Vagina (tissue), 2 donors: Measurements from ENCODE around the gene CBR3. TPM values are rescaled to one million over a fixed set of nuclear protein-coding genes. Genes with fewer than 3 reads are reported as not detected.

Source experiments
- DNase-seq, 2 donors: peaks; one replicate each; pipeline ENCODE4 v3.0.0-alpha.2; 2017; ENCODE audit errors: extremely low spot score in 2 of 2
- H3K27ac ChIP-seq: fragments of 200-600 bp; sonication (generic); one replicate; pipeline ENCODE4 v1.5.1; 2019
- H3K27me3 ChIP-seq: fragments of 200-600 bp; sonication (generic); one replicate; pipeline ENCODE4 v1.5.1; 2019
- H3K36me3 ChIP-seq, 2 donors: fragments of 200-600 bp; sonication (generic); one replicate each; pipeline ENCODE4 v1.5.1; 2017 to 2019
- H3K4me1 ChIP-seq: fragments of 200-600 bp; sonication (generic); one replicate; pipeline ENCODE4 v1.5.1; 2019
- H3K4me3 ChIP-seq, 2 donors: fragments of 200-600 bp; sonication (generic); 1 replicate in 1 of 2; 2 replicates in 1 of 2; pipeline ENCODE4 v1.5.1; 2016 to 2019
- H3K9me3 ChIP-seq: fragments of 200-600 bp; sonication (generic); one replicate; pipeline ENCODE4 v1.5.1; 2019
- CTCF ChIP-seq, 3 experiments: fragments of 450-650 bp in 2 of 3; fragments of 200-600 bp in 1 of 3; sonication (generic) in 1 of 3; IDR thresholded peaks; one replicate each; pipeline ENCODE4 v1.5.1; 2017 to 2019; ENCODE audit warnings: antibody characterized with exemption in 3 of 3, mild to moderate bottlenecking in 2 of 3, moderate library complexity in 2 of 3
- POLR2A ChIP-seq, 2 donors: fragments of 450-650 bp; IDR thresholded peaks; one replicate each; pipeline ENCODE4 v1.6.1; 2017; ENCODE audit warnings: antibody characterized with exemption in 2 of 2, mild to moderate bottlenecking in 2 of 2, moderate library complexity in 2 of 2
- POLR2AphosphoS5 ChIP-seq, 2 donors: sonication (generic); formaldehyde crosslinking; IDR thresholded peaks; one replicate each; pipeline ENCODE4 v1.9.0; 2017; ENCODE audit warnings: antibody characterized with exemption in 2 of 2, mild to moderate bottlenecking in 2 of 2, low read depth in 1 of 2; ENCODE audit not compliant: insufficient read depth in 1 of 2
- intact Hi-C: fragments of 100-400 bp; cut with DNase I; formaldehyde crosslinking; loops from one replicate; pipeline ENCODE4 v1.15.1; 2023
- total RNA-seq: library from RNA; depleted of rRNA; stranded (reverse); fragments of >200 nt; gene quantifications from one replicate; pipeline ENCODE4 v1.2.3, GENCODE V29; 2016

The CBR3 gene
- total RNA-seq, 1 donor from 2014 or later = 45.2 TPM

- H3K36me3 ChIP-seq = peaks cover 0 to 4% of the 10 kb centered on the region in 2 donors
- H3K9me3 ChIP-seq = no peaks in the 10 kb centered on the region
- H3K27me3 ChIP-seq = no peaks in the 10 kb centered on the region
- H3K27ac ChIP-seq = no peak overlapping the region
- intact Hi-C loops = no loop called here
- TF ChIP-seq POLR2AphosphoS5 (IDR thresholded peaks at IDR 0.05; ENCODE audit: insufficient read depth in 1 of 2, low read depth in 1 of 2) = no peak
- TF ChIP-seq POLR2A (IDR thresholded peaks at IDR 0.05) = no peak
- H3K4me1 ChIP-seq = no peaks in the 10 kb centered on the region
- DNase-seq = no peak
- H3K4me3 ChIP-seq = no peak overlapping the region
Observed at GRCh38 chr21:36175771-36176565, 41.1 kb downstream of the CBR3 start.

DNA sequence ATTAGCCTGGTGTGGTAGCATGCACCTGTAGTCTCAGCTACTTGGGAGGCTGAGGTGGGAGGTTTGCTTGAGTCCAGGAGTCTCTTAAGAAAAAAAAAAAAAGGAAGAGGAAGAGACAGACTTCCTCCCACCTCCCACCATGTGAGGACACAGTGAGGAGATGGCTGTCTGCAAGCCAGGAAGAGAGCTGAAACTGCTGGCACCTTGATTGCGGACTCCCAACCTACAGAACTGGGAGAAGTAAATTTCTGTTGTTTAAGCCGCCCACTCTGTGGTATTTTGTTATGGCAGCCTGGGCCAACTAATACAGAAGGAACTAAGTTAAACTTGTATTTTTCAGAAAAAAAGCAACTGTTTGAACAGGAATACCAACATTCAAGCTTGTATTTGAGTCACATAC is 43.5 kb downstream of the CBR3 start:
- DNase-seq = no peak
- Histone ChIP-seq H3K4me1 (no peaks in the 10 kb centered on the region), H3K27ac (no peak overlapping the region), H3K9me3 (no peaks in the 10 kb centered on the region), H3K27me3 (no peaks in the 10 kb centered on the region), H3K36me3 (peaks cover 0 to 4% of the 10 kb centered on the region in 2 donors), H3K4me3 (no peak overlapping the region)
- intact Hi-C loops = no loop called here
- TF ChIP-seq CTCF (IDR thresholded peaks at IDR 0.05) = no peak
- TF ChIP-seq POLR2AphosphoS5 (IDR thresholded peaks at IDR 0.05; ENCODE audit: insufficient read depth in 1 of 2, low read depth in 1 of 2) = no peak
- no peak for TF ChIP-seq POLR2A (IDR thresholded peaks at IDR 0.05)

- Histone ChIP-seq H3K27me3 (no peaks in the 10 kb centered on the region), H3K36me3 (peaks cover 0 to 4% of the 10 kb centered on the region in 2 donors), H3K9me3 (no peaks in the 10 kb centered on the region), H3K27ac (no peak overlapping the region), H3K4me3 (no peak overlapping the region), H3K4me1 (no peaks in the 10 kb centered on the region)
- DNase-seq = no peak
- TF ChIP-seq POLR2A (IDR thresholded peaks at IDR 0.05) = no peak
- no peak for TF ChIP-seq CTCF (IDR thresholded peaks at IDR 0.05)
- no peak for TF ChIP-seq POLR2AphosphoS5 (IDR thresholded peaks at IDR 0.05; ENCODE audit: insufficient read depth in 1 of 2, low read depth in 1 of 2)
- intact Hi-C loops = no loop called here
Observed at GRCh38 chr21:36179145-36179544, 44.3 kb downstream of the CBR3 start.

DNA sequence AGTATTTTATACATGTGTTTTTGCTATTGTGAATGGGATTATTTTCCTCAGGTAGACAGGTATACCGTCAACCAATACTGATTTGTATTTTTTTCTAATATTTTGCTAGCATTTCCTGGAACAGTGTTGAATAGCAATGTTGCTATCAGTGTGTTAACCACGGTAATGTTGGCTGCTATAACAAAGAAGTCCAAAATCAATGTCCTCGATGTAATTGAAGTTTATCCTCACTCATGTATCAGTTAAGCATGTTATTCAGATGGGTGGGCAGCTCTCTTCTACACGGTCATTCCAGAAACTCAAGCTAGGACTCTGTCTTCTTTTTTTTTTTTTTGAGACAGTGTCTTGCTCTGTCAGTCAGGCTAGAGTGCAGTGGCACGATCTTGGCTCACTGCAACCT is 46.1 kb downstream of the CBR3 start:
- TF ChIP-seq POLR2AphosphoS5 (IDR thresholded peaks at IDR 0.05; ENCODE audit: insufficient read depth in 1 of 2, low read depth in 1 of 2) (no peak), CTCF (IDR thresholded peaks at IDR 0.05) (no peak), POLR2A (IDR thresholded peaks at IDR 0.05) (no peak)
- Histone ChIP-seq H3K27ac (no peak overlapping the region), H3K36me3 (peaks cover 0 to 4% of the 10 kb centered on the region in 2 donors), H3K9me3 (no peaks in the 10 kb centered on the region), H3K4me1 (no peaks in the 10 kb centered on the region), H3K4me3 (no peak overlapping the region), H3K27me3 (no peaks in the 10 kb centered on the region)
- no peak for DNase-seq
- intact Hi-C loops = no loop called here

- Histone ChIP-seq H3K27me3 (no peaks in the 10 kb centered on the region), H3K4me1 (no peaks in the 10 kb centered on the region), H3K36me3 (peaks cover 0 to 4% of the 10 kb centered on the region in 2 donors), H3K4me3 (no peak overlapping the region), H3K27ac (no peak overlapping the region), H3K9me3 (no peaks in the 10 kb centered on the region)
- DNase-seq = no peak
- no peak for TF ChIP-seq CTCF (IDR thresholded peaks at IDR 0.05)
- intact Hi-C loops = no loop called here
Observed at GRCh38 chr21:36183144-36183795, 48.4 kb downstream of the CBR3 start.
